NCI-H748 (cell line): ENCODE measurements around the gene SCRT2.

ENCODE experiments used
- DNase-seq: peaks from one replicate; lab custom pipeline; 2025; ENCODE audit not compliant: unreplicated experiment; lab: John Stamatoyannopoulos, UW

The SCRT2 gene

DNA sequence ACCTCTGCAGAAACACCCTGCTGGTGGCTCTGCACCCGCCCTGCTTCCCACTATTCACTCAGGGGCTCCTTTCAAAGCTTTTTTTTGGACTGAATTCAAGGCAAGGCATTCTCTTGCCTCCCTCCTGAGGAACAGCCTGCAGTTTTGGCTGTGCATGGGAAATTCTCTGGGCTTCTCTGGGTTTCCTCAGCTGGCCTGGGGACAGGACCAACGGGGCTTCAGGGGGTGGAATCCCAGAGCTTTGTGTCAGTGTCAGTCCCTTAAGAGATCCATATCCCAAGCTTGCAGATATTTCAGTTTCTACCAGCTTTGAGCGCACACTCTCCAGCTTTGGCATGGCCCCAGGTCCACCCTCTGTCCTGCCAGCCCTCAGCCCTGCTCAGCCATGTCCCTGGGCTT, 2.0 kb downstream of the SCRT2 start:
- DNase-seq = no peak

DNA sequence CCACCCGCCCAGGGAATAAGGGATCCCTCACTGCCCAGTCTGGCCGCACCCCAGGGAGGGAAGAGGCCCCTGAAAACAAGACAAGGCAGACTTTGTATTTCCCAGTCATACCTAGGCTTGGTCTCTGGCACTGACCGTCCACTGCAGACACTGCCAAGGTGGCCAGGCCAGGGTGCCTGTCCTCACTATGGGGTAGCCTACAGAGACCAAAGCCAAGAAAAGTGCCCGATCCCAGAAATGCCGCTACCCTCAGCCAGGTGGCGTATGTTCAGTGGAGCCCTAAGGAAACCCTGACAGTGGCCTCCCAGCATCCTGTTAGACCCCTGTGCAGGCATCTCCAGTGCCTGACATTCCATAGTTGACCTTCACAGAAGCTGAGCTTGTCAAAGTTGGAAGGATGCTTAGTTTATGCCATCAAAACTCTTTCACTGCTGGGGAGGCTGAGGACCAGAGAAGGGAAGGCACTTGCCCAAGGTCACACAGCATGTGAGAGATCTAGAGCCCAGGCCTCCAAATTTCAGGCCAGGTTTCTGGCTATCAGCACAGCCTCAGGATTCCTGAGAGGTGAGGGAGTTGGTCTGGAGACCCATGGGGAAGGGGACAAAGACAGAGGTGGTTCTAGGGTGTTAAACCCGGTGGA, 2.5 kb downstream of the SCRT2 start:
- DNase-seq = peak; percentile 56

DNA sequence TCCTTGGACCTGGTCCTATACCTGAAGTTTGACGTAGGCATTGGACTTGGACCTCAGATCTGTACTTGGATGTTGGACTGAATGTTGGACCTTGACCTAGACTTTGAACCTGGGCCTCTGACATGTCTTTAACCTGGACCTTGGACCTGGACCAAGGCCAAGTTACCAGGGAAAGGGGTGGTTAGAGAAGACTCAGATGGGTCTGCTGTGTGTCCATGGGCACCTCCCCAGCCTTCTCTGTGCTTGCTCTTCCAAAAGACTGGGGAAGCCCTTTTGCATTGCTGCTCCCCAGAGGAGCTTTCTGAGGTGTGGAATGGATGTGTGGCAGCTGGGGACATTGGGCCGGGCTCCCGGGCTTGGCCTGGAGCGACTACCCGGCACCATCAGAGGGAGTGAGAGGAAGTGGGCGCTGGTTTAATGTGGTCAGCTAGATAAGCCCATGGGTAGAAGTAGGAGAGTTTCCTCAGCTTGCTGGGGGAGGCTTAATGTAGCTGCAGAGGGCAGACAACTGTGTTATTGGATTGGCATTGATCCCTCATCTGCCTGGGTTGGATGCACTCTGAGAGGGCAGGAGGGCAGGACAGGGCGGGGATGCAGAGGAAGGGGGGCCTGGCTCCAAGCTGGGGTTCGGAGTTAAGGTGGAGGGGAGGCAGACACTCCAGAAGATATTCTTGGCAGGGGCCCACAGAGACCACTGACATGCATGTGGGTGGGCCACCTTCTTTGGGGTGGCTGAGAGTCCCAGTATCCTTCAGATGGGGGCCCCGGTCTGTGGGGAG, 4.2 kb downstream of the SCRT2 start:
- no peak for DNase-seq

DNA sequence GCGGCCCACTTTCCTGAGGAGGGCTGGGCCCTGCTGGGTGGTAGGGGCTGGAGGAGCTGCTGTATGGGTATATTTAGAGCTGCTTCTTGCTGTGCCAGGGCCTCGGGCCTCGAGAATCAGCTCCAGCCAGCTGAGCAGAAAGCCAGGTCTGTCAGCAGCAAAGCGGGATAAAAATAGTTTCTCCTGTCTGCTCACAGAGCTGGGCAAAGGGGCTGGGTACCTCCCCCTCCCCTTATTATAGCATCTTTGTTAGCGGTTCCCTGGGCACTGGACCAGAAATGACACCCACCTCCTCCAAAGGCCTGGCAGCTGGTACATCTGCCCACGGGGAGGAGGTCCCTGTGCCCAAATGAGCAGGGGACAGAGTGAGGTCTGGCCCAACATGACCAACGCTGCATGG, 6.0 kb downstream of the SCRT2 start:
- no peak for DNase-seq

DNA sequence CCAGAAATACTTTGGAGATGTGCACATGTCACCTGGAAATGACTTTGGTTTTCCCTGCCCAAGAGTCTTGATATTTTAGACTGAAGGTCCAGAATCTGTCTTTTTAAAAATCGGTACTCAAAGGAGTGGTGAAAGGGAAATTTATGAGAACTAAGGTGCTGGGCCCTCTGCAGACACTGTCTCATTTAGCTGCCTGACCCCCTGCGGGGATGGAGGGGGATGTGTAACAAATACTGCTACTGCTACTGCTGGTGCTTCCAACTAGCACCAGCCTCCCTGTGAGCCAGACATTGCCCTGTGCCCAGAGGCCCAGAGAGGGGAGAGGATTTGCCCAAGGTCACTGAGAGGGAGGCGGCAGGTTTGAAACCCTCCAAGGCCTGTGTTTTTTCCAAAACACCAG, 7.0 kb downstream of the SCRT2 start:
- DNase-seq = no peak

DNA sequence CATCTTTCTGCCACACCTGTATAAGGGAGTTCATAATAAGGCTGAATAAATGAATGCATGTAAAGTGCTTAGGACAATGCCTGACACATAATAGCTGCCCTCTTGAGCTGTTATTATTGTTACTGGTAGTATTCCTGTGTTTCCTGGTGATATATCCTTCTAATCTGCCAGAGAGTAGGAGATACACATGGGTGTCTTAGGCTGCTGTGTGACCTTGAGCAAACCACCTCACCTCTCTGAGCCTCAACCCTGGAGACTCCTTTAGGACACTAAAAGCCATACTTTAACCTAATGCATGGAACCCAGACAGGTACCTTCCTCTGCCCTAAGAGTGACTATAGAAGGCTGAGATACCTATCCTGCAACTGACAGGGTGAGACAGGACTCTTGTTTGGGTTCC, 7.6 kb downstream of the SCRT2 start:
- no peak for DNase-seq

DNA sequence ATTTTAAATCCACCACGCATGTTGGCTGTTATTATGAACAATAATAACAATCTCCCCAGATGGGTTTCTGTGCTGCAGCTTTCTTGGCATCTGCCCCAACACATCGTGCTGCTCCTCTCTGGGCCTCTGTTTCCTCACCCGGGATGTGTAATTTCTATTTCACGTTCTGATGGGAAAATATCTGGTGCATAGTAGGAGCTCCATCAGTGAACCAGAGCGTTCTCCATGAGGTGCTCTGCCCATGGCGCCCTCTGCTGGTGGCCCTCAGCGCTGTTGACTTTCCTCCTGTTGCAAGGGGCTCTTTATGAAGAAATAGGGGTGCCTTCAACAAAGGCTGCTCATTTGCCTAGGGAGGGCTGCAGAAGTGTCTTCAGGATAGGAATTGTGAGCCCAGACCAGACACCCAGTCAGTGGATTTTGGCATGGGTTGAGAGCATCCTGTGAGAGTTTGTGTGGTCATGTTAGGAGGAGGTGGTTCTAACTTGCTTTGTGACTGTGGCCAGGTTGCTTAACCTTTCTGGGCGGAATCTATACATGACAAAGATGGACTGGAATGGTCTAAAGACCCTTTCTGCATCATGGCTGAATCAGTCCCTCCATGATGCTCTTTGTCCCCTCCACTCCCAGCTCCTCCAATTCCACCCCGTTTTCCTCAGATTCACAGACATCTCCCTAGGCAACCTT, 8.1 kb downstream of the SCRT2 start:
- DNase-seq = peak; percentile 60

DNA sequence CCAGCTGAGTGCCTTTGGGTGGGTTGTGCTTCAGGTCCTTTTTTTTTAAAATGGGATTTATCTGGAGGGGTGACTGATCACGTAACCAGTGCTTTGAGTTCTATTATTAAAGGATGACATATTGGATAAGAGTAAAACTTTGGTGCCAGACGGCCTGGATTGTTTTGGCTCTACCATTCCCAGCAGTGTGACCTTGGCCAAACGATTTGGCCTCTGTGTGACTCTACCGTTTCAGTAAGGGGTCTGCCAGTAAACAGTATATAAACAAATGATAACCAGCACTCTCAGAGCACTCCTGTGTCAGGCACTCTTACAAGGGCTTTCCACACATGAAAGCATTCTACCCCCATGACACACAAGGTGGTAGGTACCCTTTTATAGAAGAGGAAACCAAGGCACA, 8.7 kb downstream of the SCRT2 start:
- DNase-seq = no peak

DNA sequence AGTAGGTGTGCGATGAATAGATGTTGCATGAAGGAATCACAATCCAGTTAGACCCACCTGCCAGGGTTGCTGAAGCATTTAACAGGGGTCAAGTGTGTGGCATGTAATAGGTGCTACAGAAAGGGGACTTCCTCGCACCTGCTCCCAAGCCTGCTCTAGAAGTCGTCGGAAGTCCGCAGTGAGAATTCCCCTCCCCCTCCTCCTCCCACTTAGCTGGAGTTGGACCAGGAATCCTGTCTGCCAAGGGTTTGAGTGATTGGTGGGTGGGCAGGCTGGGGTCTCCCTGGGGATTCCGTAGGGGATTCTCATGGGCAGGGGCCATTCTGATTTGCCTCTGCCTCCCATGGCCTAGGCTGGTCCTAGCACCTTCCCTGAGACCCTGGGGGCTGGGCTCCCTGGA, 10.3 kb downstream of the SCRT2 start:
- DNase-seq = peak; percentile 70

DNA sequence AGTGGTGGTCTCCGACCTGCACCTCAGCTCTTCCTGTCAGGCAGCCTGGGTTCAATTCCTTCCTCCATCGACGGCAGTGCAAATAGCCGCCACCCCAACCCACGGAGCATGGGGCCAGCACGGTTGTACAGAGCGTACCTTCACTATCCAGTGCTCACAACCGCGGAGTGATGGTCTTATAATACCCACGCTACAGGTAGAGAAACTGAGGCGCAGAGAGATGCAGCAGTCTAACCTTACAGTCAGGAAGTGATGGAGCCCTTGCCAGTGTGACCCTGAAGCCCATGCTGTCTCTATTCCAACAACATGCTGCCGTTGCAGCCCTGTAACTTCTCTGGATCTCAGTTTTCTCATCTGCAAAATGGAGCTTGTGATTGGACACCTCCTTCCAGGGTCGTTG, 11.0 kb downstream of the SCRT2 start:
- DNase-seq = no peak

DNA sequence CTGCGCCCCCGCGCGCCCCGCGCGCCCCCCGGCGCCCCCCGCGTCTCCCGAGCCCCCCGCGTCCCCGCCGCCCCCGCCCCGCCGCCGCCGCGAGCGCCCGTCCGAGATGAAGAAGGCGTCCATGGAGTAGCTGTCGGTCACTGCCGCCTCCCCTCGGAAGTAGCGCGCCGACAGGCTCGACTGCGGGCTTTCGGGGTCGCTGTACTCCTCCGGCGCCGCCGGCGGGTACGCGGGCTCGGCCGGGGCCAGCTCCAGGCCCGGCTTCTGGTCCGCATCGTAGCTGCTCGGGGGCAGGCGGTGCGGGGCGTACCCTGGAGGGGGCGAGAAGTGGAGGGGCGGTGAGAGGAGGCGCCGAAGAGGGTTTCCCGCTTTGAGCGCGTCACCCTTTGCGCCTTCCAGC, 11.5 kb downstream of the SCRT2 start:
- no peak for DNase-seq

DNA sequence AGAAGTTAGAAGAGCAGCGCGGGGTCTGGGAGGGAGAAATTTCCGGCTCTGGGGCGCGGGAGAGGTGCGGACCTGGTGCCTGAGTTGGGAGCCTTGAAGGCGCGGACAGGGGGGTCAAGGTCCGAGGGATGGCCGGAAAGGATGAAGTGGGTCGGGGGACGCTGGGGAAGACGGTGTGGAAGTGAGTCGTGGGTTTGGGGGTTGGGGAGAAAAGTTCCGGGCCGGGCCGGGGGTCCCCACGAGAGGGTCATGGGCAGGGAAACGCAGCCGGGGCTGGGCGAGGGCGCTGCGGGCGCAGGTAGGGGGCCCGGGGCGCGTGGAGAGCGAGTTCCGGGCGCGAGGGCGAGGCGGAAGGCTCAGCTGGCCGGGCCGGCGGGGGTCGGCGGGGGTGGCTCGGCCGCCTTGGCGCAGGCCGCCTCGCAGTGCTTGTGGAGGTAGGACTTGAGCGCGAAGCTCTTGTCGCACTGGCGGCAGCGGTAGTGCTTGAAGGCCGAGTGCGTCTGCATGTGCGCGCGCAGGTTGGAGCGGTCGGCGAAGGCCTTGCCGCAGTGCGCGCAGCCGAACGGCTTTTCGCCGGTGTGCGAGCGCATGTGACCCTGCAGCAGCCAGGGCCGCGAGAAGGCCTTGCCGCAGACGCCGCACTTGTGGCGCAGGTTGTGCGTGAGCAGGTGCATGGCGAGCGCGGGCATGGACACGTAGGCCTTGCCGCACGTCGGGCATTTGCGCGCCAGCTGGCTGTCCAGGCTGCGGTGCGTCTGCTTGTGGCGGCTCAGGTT, 12.1 kb downstream of the SCRT2 start:
- peak; percentile 66 for DNase-seq

DNA sequence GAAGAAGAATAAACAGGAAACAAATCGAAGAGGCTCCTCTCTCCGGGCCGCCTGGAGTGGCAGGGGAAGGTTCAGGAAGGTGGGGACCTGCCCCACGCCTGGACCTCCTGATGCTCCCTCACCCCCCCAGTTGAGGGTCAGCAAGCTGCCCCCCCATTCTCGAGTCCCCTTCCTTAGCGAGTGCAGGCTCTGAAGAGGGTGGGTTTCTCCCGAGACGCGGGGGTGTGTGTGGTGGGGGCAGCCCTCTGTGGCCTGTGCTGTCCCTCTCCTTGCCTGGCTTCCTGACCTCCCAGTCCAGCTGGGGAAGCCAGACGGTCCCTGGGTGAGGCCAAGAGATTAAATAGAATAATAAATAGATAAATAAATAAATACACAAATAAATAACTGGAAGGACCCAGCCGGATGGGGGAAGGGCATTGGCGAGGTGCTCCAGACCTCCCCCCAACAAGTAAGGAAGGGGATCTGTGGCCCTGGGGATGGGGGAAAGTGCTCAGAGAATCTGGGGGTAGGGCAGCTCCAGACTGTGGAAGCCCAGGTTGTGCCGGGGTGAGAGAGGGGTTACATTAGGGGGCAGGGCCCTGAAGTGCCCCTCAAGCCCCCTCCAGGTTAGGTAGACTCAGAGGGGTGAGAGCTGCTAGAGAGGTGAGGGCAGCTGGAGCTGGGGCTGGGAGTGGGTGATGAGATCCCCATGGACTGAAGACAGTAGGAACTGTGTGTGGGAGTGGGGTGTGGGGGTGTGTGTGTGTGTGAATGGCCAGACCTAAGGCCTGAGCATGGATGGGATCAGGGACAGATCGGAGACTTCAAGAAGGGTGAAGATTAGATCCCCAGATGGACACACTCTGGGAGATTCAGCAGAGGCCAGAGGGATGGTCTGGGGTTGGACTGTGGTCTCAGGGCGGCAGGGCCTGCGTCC, 13.1 kb downstream of the SCRT2 start:
- no peak for DNase-seq

DNA sequence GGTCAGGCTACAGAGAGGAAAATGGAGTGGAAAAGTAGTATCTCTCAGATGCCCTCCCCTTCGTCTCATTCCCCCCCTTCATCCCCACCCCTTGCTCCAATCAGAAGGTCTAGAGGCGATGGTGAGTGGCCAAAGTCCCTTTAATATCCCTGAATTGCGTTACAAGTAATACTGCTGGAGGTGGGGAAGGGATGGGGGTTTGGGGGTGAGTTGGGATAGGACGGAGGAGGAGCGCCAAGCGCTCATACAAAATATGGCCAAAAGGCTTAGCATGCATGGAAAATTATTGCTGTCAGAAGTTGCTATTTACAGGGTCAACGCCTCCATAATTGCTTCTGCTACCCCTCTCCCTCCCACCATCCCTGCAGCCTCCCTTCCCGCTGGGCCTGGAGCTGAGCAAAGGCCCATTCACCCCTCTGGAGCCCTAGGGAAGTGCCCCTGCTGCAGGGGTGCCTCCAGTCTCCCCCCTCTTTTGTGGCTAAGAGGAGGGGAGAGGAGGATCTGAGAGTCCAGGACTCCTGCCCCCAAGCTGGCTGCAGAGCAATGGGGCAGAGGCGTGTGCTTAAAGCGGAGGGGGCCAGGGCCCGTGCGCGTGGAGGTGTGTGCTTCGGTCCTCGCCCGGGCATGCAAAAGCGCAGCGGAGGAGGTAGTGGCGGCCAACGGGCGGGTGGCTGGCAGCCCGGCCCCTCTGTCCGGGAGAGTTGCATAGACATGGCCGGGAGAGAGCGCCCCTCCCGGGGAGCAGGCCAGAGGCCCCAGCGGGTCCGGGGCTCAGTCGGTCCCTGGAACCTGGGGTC, 13.9 kb downstream of the SCRT2 start:
- no peak for DNase-seq

DNA sequence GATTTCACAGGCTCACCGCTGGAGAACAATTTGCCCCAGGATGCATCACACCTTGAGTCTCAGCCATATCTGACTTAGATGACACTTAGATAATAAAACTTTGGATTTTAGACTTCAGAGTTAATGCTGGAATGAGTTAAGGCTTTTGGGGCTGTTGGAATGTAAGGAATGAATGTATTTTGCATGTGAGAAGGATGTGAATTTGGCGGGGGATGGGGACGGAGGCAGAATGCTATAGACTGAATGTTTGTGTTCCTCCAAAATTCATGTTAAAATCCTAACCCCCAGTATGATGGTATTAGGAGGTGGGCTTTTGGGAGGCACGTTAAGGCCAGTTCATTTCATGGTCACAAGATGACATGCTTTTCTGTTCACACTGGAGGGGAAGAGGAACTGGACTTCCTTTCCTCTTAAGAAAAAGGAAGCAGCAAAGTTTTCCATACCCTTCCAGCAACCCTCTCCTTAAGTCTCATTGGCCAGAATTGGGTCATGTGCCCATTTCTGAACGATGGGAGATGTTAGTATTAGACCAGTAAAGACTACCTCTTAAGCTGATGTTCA, 16.8 kb downstream of the SCRT2 start:
- no peak for DNase-seq

DNA sequence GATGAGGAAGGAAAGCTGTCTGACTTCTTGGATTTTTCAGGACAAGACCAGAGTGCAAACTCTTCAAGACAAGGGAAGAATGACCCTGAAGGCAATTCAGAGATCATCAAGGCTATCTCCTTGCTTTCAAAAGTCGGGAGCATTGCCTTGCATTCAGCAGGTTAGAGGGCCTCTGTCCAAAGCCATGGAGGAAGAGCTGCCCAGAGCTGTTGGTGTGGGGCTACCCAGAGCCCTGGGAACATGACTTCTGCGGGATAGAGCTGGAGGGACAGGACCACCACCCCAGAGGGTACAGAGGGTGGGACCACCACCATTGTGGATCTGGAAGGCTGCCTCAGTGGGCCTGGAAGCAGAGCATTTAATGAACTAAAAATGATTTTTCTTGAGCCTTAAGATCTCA, 17.4 kb downstream of the SCRT2 start:
- DNase-seq = no peak

DNA sequence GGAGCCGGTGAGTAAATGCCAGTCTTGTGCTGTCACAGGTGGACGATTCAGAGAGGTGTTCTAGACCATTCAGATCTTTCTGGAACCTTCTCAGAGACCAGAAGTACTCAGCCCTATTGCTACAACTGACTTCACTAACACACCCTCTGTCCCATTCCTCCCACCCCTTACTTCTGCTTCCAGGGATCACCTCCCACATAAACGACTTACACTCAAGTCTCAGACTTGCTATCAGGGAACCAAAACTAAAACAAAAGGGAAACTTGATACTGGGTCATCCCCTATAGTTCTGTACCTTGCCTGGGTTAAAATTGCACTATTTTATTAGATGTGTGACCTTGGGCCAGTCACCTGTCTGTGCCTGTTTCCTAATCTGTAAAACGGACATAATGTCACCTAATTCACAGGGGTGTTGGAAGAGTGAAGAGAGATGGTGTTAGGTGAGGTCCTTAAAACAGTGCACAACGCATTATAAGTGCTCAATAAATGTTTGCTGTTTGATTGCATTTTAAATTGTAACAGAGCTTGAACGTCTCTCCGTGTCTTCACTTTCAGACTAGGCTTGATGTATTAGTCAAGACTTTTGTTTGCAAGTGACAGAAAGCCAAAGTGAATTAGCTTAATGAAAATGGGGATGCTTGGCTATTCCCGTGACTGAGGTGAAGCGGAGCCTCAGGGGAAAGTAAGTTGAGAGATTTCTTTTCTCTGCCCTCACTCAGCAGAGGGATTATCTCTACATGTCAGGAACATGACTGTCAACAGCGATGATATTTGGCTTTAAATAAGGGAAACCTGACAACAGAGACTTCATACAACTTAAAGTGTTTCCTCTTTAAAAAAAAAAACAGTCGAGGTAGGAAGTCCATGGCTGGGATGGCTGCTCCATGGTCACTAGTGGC, 19.6 kb downstream of the SCRT2 start:
- DNase-seq = no peak

DNA sequence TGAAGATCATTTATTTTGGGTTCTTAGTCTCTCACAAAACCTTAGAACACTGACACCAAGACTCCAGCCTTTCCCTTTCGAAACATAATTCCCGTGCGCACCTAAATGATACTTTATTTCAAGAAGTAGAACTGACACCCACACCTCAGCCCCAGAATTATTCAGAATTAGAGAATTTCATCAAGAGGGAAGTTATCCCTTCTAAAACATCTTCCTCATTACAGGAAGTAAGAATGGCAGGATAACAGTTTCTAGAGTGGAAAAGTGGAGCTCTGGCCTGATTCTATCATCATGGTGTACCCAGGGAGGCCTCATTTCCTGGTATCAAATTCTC, 21.2 kb downstream of the SCRT2 start:
- no peak for DNase-seq
